ENCODE data around the gene TCP11. TPM values are rescaled to one million over a fixed set of nuclear protein-coding genes. Genes with fewer than 3 reads are reported as not detected.

Gene TCP11
- not detected in 5 replicates for total RNA-seq (2022; extraction: Qiagen RNA extraction; ENCODE audit: low read depth)

DNA sequence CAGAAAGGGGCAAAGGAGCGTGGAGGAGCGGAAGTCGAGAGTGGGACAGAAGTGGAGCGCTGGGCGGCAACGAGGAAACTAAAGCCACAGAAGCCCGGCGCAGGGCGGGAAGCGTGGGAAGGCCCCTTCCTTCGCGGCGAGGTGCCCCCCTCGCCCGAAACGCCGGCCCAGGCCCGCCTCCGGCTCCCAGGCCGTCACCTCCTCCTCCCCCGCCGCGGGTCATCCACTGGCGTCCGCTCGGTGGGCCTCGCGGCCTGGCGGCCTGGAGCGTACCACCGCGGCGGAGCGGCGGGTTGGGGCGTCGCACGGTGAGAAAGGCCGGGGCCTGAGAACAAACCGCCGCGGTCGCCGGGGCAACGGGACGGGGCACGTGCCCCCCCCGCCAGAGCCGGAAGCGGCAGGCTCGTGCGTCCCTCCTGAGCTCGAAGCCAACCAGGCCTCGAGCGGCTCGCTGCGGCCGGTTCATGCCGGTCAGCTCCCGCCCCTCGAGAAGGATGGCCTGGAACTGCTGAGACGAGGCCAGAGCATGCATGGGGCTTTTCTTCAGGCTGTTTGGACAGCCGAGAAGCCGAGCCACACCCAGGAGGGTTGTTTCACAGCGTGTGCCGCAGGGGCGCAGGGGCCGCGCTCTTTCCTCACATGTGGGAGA lies at the start of gene TCP11:
Gene TCP11 (minus strand): TSS at position 333 of the 649 bp plus-strand sequence. CDS start 469 bp downstream, outside the sequence.

Other genes with a start within 250 kb of the TCP11 start
- 0.05 to 0.07 TPM (median 0.06 TPM) in 5 replicates for gene SCUBE3, start 72.6 kb upstream of the TCP11 start, total RNA-seq (2022; extraction: Qiagen RNA extraction; ENCODE audit: low read depth)
- gene ZNF76, start 118.4 kb upstream of the TCP11 start, total RNA-seq (2022; extraction: Qiagen RNA extraction; ENCODE audit: low read depth) = 8.8 to 11.0 TPM (median 9.5 TPM) in 5 replicates
- 0.03 to 0.30 TPM (median 0.08 TPM) in 3 of 5 replicates, not detected in the others for gene DEF6, start 156.5 kb upstream of the TCP11 start, total RNA-seq (2022; extraction: Qiagen RNA extraction; ENCODE audit: low read depth)
- gene PPARD, start 201.2 kb upstream of the TCP11 start, total RNA-seq (2022; extraction: Qiagen RNA extraction; ENCODE audit: low read depth) = 5.0 to 7.0 TPM (median 5.9 TPM) in 5 replicates